Fibroblast of skin of left biceps (primary cell): Measurements from ENCODE around the gene HRAS.

Experiments used
- DNase-seq, 2 experiments: peaks; one replicate each; pipeline ENCODE4 v3.0.0-alpha.2; 2013; ENCODE audit warnings: low read depth in 2 of 2

Gene HRAS

GRCh38 chr11:507727-508515 is 27.5 kb downstream of the HRAS start:
- DNase-seq = no peak

- DNase-seq = peak; percentile 90 to 91
Observed at GRCh38 chr11:506995-507726, 28.2 kb downstream of the HRAS start, which contains the start of gene RNH1. Gene RNH1, minus strand, starts transcription at chr11:507242. Its CDS starts 5,080 bp downstream, at chr11:502162.

GRCh38 chr11:506238-506994 is 29.0 kb downstream of the HRAS start:
- peak; percentile 92 to 94 for DNase-seq

- no peak for DNase-seq
Observed at GRCh38 chr11:504994-505344, 30.4 kb downstream of the HRAS start.

- DNase-seq = no peak
Observed at GRCh38 chr11:504053-504993, 31.1 kb downstream of the HRAS start.

GRCh38 chr11:503179-503981 is 32.0 kb downstream of the HRAS start:
- DNase-seq = no peak

GRCh38 chr11:502288-503178 is 32.8 kb downstream of the HRAS start:
- DNase-seq = no peak

GRCh38 chr11:501683-502287 is 33.6 kb downstream of the HRAS start:
- no peak for DNase-seq

GRCh38 chr11:501001-501682 is 34.2 kb downstream of the HRAS start:
- no peak for DNase-seq

GRCh38 chr11:499201-500076 is 35.9 kb downstream of the HRAS start:
- DNase-seq = no peak

GRCh38 chr11:498297-499181 is 36.8 kb downstream of the HRAS start:
- DNase-seq = no peak

- DNase-seq = no peak
Observed at GRCh38 chr11:497565-498296, 37.6 kb downstream of the HRAS start.

GRCh38 chr11:496834-497564 is 38.4 kb downstream of the HRAS start:
- no peak for DNase-seq

GRCh38 chr11:495537-495931 is 39.8 kb downstream of the HRAS start:
- no peak for DNase-seq
